Esophagus muscularis mucosa (tissue), 4 donors: ENCODE data around the gene LRRC4C. TPM values are rescaled to one million over a fixed set of nuclear protein-coding genes. Genes with fewer than 3 reads are reported as not detected.

Experiments used
- DNase-seq: peaks from one replicate; pipeline ENCODE4 v3.0.0-alpha.2; 2017; ENCODE audit errors: extremely low spot score
- H3K27ac ChIP-seq, 4 donors: fragments of 200-600 bp; sonication (generic); replicated peaks in 1 of 4; 1 replicate in 3 of 4; 2 replicates in 1 of 4; pipeline ENCODE4 v1.5.1; 2016 to 2019; ENCODE audit warnings: mild to moderate bottlenecking in 1 of 4
- H3K27me3 ChIP-seq, 4 donors: fragments of 200-600 bp; sonication (generic); one replicate each; pipeline versions ENCODE4 v1.5.1 to v1.6.0; 2016 to 2019
- H3K36me3 ChIP-seq, 4 donors: fragments of 200-600 bp; sonication (generic); one replicate each; pipeline ENCODE4 v1.5.1; 2016 to 2019
- H3K4me1 ChIP-seq, 4 donors: fragments of 200-600 bp; sonication (generic); one replicate each; pipeline ENCODE4 v1.5.1; 2016 to 2019
- H3K4me3 ChIP-seq, 4 donors: fragments of 200-600 bp; sonication (generic); 1 replicate in 2 of 4; 2 replicates in 2 of 4; pipeline ENCODE4 v1.5.1; 2016 to 2019; ENCODE audit warnings: mild to moderate bottlenecking in 4 of 4, moderate library complexity in 1 of 4
- H3K9me3 ChIP-seq, 4 donors: fragments of 200-600 bp; sonication (generic); 1 replicate in 3 of 4; 2 replicates in 1 of 4; pipeline ENCODE4 v1.5.1; 2016 to 2019
- CTCF ChIP-seq, 3 experiments: fragments of 200-600 bp in 2 of 3; fragments of 450-650 bp in 1 of 3; sonication (generic) in 2 of 3; IDR thresholded peaks; one replicate each; pipeline ENCODE4 v1.5.1; 2017 to 2019; ENCODE audit warnings: antibody characterized with exemption in 3 of 3, mild to moderate bottlenecking in 2 of 3, moderate library complexity in 1 of 3
- EP300 ChIP-seq: sonication (generic); formaldehyde crosslinking; IDR thresholded peaks from one replicate; pipeline ENCODE4 v1.6.1; 2017; ENCODE audit warnings: antibody characterized with exemption
- POLR2A ChIP-seq: fragments of 450-650 bp; IDR thresholded peaks from one replicate; pipeline ENCODE4 v1.6.1; 2017; ENCODE audit warnings: antibody characterized with exemption, moderate library complexity, mild to moderate bottlenecking, low read depth
- POLR2AphosphoS5 ChIP-seq, 2 donors: sonication (generic); formaldehyde crosslinking; IDR thresholded peaks; one replicate each; pipeline ENCODE4 v1.6.1; 2017; ENCODE audit warnings: antibody characterized with exemption in 2 of 2
- WGBS: methylation state at CpG from one replicate; pipeline ENCODE4 v1.1.5; 2018; 5-methylcytosine and 5-hydroxymethylcytosine counted together
- intact Hi-C: fragments of 100-400 bp; cut with DNase I; formaldehyde crosslinking; loops from one replicate; pipeline ENCODE4 v1.15.1; 2023
- total RNA-seq, 4 donors: library from RNA; depleted of rRNA; stranded (reverse); fragments of >200 nt; gene quantifications; one replicate each; pipeline versions ENCODE4 v1.1.0 to v1.2.1, GENCODE V29; 2016

LRRC4C gene
- total RNA-seq, 4 donors from 2014 or later = 1.2 to 4.0 (median 2.2) TPM

GRCh38 chr11:40606800-40607199 is 852.7 kb downstream of the LRRC4C start:
- 85% methylated on average over 3 of the region's 3 CpGs for WGBS
- no peak overlapping the region for H3K4me3 ChIP-seq
- no peak for DNase-seq
- H3K27ac ChIP-seq = no peak overlapping the region
- no peaks in the 10 kb centered on the region for H3K4me1 ChIP-seq
- intact Hi-C loops = no loop called here
- H3K9me3 ChIP-seq = peaks cover 0 to 29% (median 23%) of the 10 kb centered on the region in 4 donors
- H3K27me3 ChIP-seq = no peaks in the 10 kb centered on the region
- H3K36me3 ChIP-seq = no peaks in the 10 kb centered on the region
- no peak for TF ChIP-seq POLR2A
- no peak for TF ChIP-seq EP300
- TF ChIP-seq CTCF (IDR thresholded peaks at IDR 0.05) = no peak
- no peak for TF ChIP-seq POLR2AphosphoS5 (IDR thresholded peaks at IDR 0.05)

GRCh38 chr11:40602866-40603552 is 856.4 kb downstream of the LRRC4C start:
- DNase-seq = no peak
- Histone ChIP-seq H3K36me3 (no peaks in the 10 kb centered on the region), H3K9me3 (peaks cover 0 to 29% (median 23%) of the 10 kb centered on the region in 4 donors), H3K27ac (no peak overlapping the region), H3K4me1 (no peaks in the 10 kb centered on the region), H3K4me3 (no peak overlapping the region), H3K27me3 (no peaks in the 10 kb centered on the region)
- WGBS = 75% methylated on average over 3 of the region's 3 CpGs
- intact Hi-C loops = no loop called here
- TF ChIP-seq POLR2AphosphoS5 (IDR thresholded peaks at IDR 0.05) = no peak
- no peak for TF ChIP-seq EP300
- no peak for TF ChIP-seq POLR2A
- no peak for TF ChIP-seq CTCF (IDR thresholded peaks at IDR 0.05)

GRCh38 chr11:40597546-40598113 is 861.8 kb downstream of the LRRC4C start:
- no peak overlapping the region for H3K27ac ChIP-seq
- 59% methylated on average over 5 of the region's 5 CpGs for WGBS
- H3K4me3 ChIP-seq = no peak overlapping the region
- no peaks in the 10 kb centered on the region for H3K27me3 ChIP-seq
- TF ChIP-seq POLR2AphosphoS5 (IDR thresholded peaks at IDR 0.05) = no peak
- no peak for TF ChIP-seq POLR2A
- no peak for TF ChIP-seq CTCF (IDR thresholded peaks at IDR 0.05)
- TF ChIP-seq EP300 = no peak
- no peaks in the 10 kb centered on the region for H3K4me1 ChIP-seq
- H3K9me3 ChIP-seq = peaks cover 0 to 4% (median 0%) of the 10 kb centered on the region in 4 donors
- no peaks in the 10 kb centered on the region for H3K36me3 ChIP-seq
- intact Hi-C loops = no loop called here
- no peak for DNase-seq

GRCh38 chr11:40573254-40573891 is 886.1 kb downstream of the LRRC4C start:
- Histone ChIP-seq H3K9me3 (no peaks in the 10 kb centered on the region), H3K27ac (no peak overlapping the region), H3K4me3 (no peak overlapping the region), H3K27me3 (no peaks in the 10 kb centered on the region), H3K36me3 (no peaks in the 10 kb centered on the region), H3K4me1 (no peaks in the 10 kb centered on the region)
- no peak for DNase-seq
- intact Hi-C loops = no loop called here
- no peak for TF ChIP-seq CTCF (IDR thresholded peaks at IDR 0.05)
- no peak for TF ChIP-seq EP300
- TF ChIP-seq POLR2AphosphoS5 (IDR thresholded peaks at IDR 0.05) = no peak
- TF ChIP-seq POLR2A = no peak
- 33% methylated on average over 1 of the region's 1 CpG for WGBS
